Measurements from ENCODE around the gene EFNA2.

The EFNA2 gene

GRCh38 chr19:1274081-1274851 is 11.4 kb upstream of the EFNA2 start:
- Histone ChIP-seq H3K36me3 (ENCODE audit: control insufficient read depth, insufficient read depth, low read length) (peaks cover 46% of the 10 kb centered on the region), H3K27ac (ENCODE audit: low read length) (no peak overlapping the region), H3K27me3 (ENCODE audit: control insufficient read depth, insufficient read depth, low read length) (no peaks in the 10 kb centered on the region), H3K4me1 (ENCODE audit: control insufficient read depth, insufficient read depth, low read length) (0 out of 2 replicates have a peak, but pooled peaks cover 1% of the 10 kb centered on the region), H3K4me3 (ENCODE audit: low read length) (0 out of 2 replicates have a peak overlapping the region, but pooled peaks have one; percentile 49), H3K9me3 (ENCODE audit: control insufficient read depth, insufficient read depth, low read length) (no peaks in the 10 kb centered on the region)
- no CpG with 5 or more reads among the region's 46 CpGs for WGBS (ENCODE audit: insufficient coverage, insufficient read length)
- no peak for DNase-seq (ENCODE audit: low read depth, low spot score)

- Histone ChIP-seq H3K27ac (ENCODE audit: low read length) (no peak overlapping the region), H3K9me3 (ENCODE audit: control insufficient read depth, insufficient read depth, low read length) (no peaks in the 10 kb centered on the region), H3K36me3 (ENCODE audit: control insufficient read depth, insufficient read depth, low read length) (peaks cover 46% of the 10 kb centered on the region), H3K4me1 (ENCODE audit: control insufficient read depth, insufficient read depth, low read length) (peaks cover 2% of the 10 kb centered on the region; the same call in 1 of the 2 replicates), H3K27me3 (ENCODE audit: control insufficient read depth, insufficient read depth, low read length) (no peaks in the 10 kb centered on the region), H3K4me3 (ENCODE audit: low read length) (peak overlapping the region; percentile 49; the same call in 1 of the 2 replicates)
- no CpG with 5 or more reads among the region's 44 CpGs for WGBS (ENCODE audit: insufficient coverage, insufficient read length)
- no peak for DNase-seq (ENCODE audit: low read depth, low spot score)
Measured at GRCh38 chr19:1274852-1275259, 10.8 kb upstream of the EFNA2 start.

GRCh38 chr19:1275260-1275975 is 10.3 kb upstream of the EFNA2 start, which contains the start of gene FAM174C:
FAM174C (plus strand) TSS chr19:1275530; CDS start chr19:1275550, 20 bp downstream.
- Histone ChIP-seq H3K27me3 (ENCODE audit: control insufficient read depth, insufficient read depth, low read length) (no peaks in the 10 kb centered on the region), H3K4me1 (ENCODE audit: control insufficient read depth, insufficient read depth, low read length) (peaks cover 1% of the 10 kb centered on the region; the same call in 1 of the 2 replicates)
- no CpG with 5 or more reads among the region's 98 CpGs for WGBS (ENCODE audit: insufficient coverage, insufficient read length)

GRCh38 chr19:1275976-1276627 is 9.6 kb upstream of the EFNA2 start:
- Histone ChIP-seq H3K4me1 (ENCODE audit: control insufficient read depth, insufficient read depth, low read length) (peaks cover 1% of the 10 kb centered on the region; the same call in 1 of the 2 replicates), H3K27ac (ENCODE audit: low read length) (no peak overlapping the region), H3K27me3 (ENCODE audit: control insufficient read depth, insufficient read depth, low read length) (no peaks in the 10 kb centered on the region), H3K9me3 (ENCODE audit: control insufficient read depth, insufficient read depth, low read length) (no peaks in the 10 kb centered on the region), H3K36me3 (ENCODE audit: control insufficient read depth, insufficient read depth, low read length) (peaks cover 42% of the 10 kb centered on the region), H3K4me3 (ENCODE audit: low read length) (peak overlapping the region; percentile 57)
- no CpG with 5 or more reads among the region's 43 CpGs for whole genome bisulfite sequencing (ENCODE audit: insufficient coverage, insufficient read length)
- no peak for DNase-seq (ENCODE audit: low read depth, low spot score)

More at GRCh38 chr19:1275260-1275975, 10.3 kb upstream of the EFNA2 start, which contains the start of gene FAM174C:
- Histone ChIP-seq H3K9me3 (ENCODE audit: control insufficient read depth, insufficient read depth, low read length) (no peaks in the 10 kb centered on the region), H3K36me3 (ENCODE audit: control insufficient read depth, insufficient read depth, low read length) (peaks cover 46% of the 10 kb centered on the region), H3K4me3 (ENCODE audit: low read length) (peak within 1 kb of the TSS; percentile 87), H3K27ac (ENCODE audit: low read length) (no peak within 1 kb of the TSS)
- DNase-seq (ENCODE audit: low read depth, low spot score) = no peak

- WGBS (ENCODE audit: insufficient coverage, insufficient read length) = no CpG with 5 or more reads among the region's 10 CpGs
- no peaks in the 10 kb centered on the region for H3K27me3 ChIP-seq (ENCODE audit: control insufficient read depth, insufficient read depth, low read length)
- H3K4me1 ChIP-seq (ENCODE audit: control insufficient read depth, insufficient read depth, low read length) = peaks cover 1% of the 10 kb centered on the region; the same call in 1 of the 2 replicates
- H3K27ac ChIP-seq (ENCODE audit: low read length) = no peak overlapping the region
- DNase-seq (ENCODE audit: low read depth, low spot score) = no peak
- H3K9me3 ChIP-seq (ENCODE audit: control insufficient read depth, insufficient read depth, low read length) = no peaks in the 10 kb centered on the region
- H3K36me3 ChIP-seq (ENCODE audit: control insufficient read depth, insufficient read depth, low read length) = peaks cover 37% of the 10 kb centered on the region
- no peak overlapping the region; the same call in 1 of the 2 replicates for H3K4me3 ChIP-seq (ENCODE audit: low read length)
Measured at GRCh38 chr19:1276628-1277022, 9.0 kb upstream of the EFNA2 start.

GRCh38 chr19:1277061-1277460 is 8.6 kb upstream of the EFNA2 start:
- Histone ChIP-seq H3K27me3 (ENCODE audit: control insufficient read depth, insufficient read depth, low read length) (no peaks in the 10 kb centered on the region), H3K9me3 (ENCODE audit: control insufficient read depth, insufficient read depth, low read length) (no peaks in the 10 kb centered on the region), H3K4me3 (ENCODE audit: low read length) (no peak overlapping the region), H3K4me1 (ENCODE audit: control insufficient read depth, insufficient read depth, low read length) (peaks cover 1% of the 10 kb centered on the region; the same call in 1 of the 2 replicates), H3K36me3 (ENCODE audit: control insufficient read depth, insufficient read depth, low read length) (peaks cover 32% of the 10 kb centered on the region), H3K27ac (ENCODE audit: low read length) (no peak overlapping the region)
- no CpG with 5 or more reads among the region's 15 CpGs for WGBS (ENCODE audit: insufficient coverage, insufficient read length)
- DNase-seq (ENCODE audit: low read depth, low spot score) = no peak

GRCh38 chr19:1278074-1278473 is 7.6 kb upstream of the EFNA2 start:
- WGBS (ENCODE audit: insufficient coverage, insufficient read length) = no CpG with 5 or more reads among the region's 12 CpGs
- H3K27me3 ChIP-seq (ENCODE audit: control insufficient read depth, insufficient read depth, low read length) = no peaks in the 10 kb centered on the region
- peaks cover 24% of the 10 kb centered on the region for H3K36me3 ChIP-seq (ENCODE audit: control insufficient read depth, insufficient read depth, low read length)
- H3K4me3 ChIP-seq (ENCODE audit: low read length) = no peak overlapping the region
- H3K27ac ChIP-seq (ENCODE audit: low read length) = no peak overlapping the region
- no peaks in the 10 kb centered on the region for H3K9me3 ChIP-seq (ENCODE audit: control insufficient read depth, insufficient read depth, low read length)
- peaks cover 1% of the 10 kb centered on the region; the same call in 1 of the 2 replicates for H3K4me1 ChIP-seq (ENCODE audit: control insufficient read depth, insufficient read depth, low read length)
- DNase-seq (ENCODE audit: low read depth, low spot score) = no peak

- no peak for DNase-seq (ENCODE audit: low read depth, low spot score)
- Histone ChIP-seq H3K4me3 (ENCODE audit: low read length) (no peak overlapping the region), H3K9me3 (ENCODE audit: control insufficient read depth, insufficient read depth, low read length) (no peaks in the 10 kb centered on the region), H3K27ac (ENCODE audit: low read length) (no peak overlapping the region), H3K4me1 (ENCODE audit: control insufficient read depth, insufficient read depth, low read length) (peaks cover 1% of the 10 kb centered on the region; the same call in 1 of the 2 replicates), H3K36me3 (ENCODE audit: control insufficient read depth, insufficient read depth, low read length) (peaks cover 17% of the 10 kb centered on the region), H3K27me3 (ENCODE audit: control insufficient read depth, insufficient read depth, low read length) (no peaks in the 10 kb centered on the region)
- no CpG with 5 or more reads among the region's 25 CpGs for WGBS (ENCODE audit: insufficient coverage, insufficient read length)
Measured at GRCh38 chr19:1278713-1279660, 6.7 kb upstream of the EFNA2 start.

GRCh38 chr19:1279782-1280341 is 5.8 kb upstream of the EFNA2 start:
- Histone ChIP-seq H3K27me3 (ENCODE audit: control insufficient read depth, insufficient read depth, low read length) (0 out of 2 replicates have a peak, but pooled peaks cover 2% of the 10 kb centered on the region), H3K27ac (ENCODE audit: low read length) (no peak overlapping the region), H3K9me3 (ENCODE audit: control insufficient read depth, insufficient read depth, low read length) (no peaks in the 10 kb centered on the region), H3K4me3 (ENCODE audit: low read length) (no peak overlapping the region), H3K36me3 (ENCODE audit: control insufficient read depth, insufficient read depth, low read length) (peaks cover 8% of the 10 kb centered on the region), H3K4me1 (ENCODE audit: control insufficient read depth, insufficient read depth, low read length) (peaks cover 1% of the 10 kb centered on the region; the same call in 1 of the 2 replicates)
- no peak for DNase-seq (ENCODE audit: low read depth, low spot score)
- no CpG with 5 or more reads among the region's 10 CpGs for WGBS (ENCODE audit: insufficient coverage, insufficient read length)
